Parathyroid adenoma (tissue), 2 donors: ENCODE results near the gene PEPD.
A peak's percentile ranks its signal among the peaks of the same experiment; 100 is the strongest.

ENCODE experiments used
- H2AFZ ChIP-seq: fragments of 300-600 bp; sonication (generic); one replicate; pipeline ENCODE4 v1.7.0; 2017; ENCODE audit warnings: antibody characterized with exemption, mild to moderate bottlenecking
- H3K27ac ChIP-seq: fragments of 300-600 bp; sonication (generic); one replicate; pipeline ENCODE4 v1.7.0; 2017
- H3K27me3 ChIP-seq: fragments of 300-600 bp; sonication (generic); one replicate; pipeline ENCODE4 v1.7.0; 2017; ENCODE audit warnings: low read length; ENCODE audit not compliant: control insufficient read depth, insufficient read depth
- H3K36me3 ChIP-seq: fragments of 300-600 bp; sonication (generic); one replicate; pipeline ENCODE4 v1.7.0; 2017; ENCODE audit warnings: low read length; ENCODE audit not compliant: control insufficient read depth, insufficient read depth
- H3K4me1 ChIP-seq: fragments of 300-600 bp; sonication (generic); one replicate; pipeline ENCODE4 v1.7.0; 2017; ENCODE audit warnings: control low read depth
- H3K4me2 ChIP-seq: fragments of 300-600 bp; sonication (generic); one replicate; pipeline ENCODE4 v1.7.0; 2017; ENCODE audit warnings: low read length
- H3K4me3 ChIP-seq: fragments of 300-600 bp; sonication (generic); one replicate; pipeline ENCODE4 v1.7.0; 2017; ENCODE audit warnings: low read depth, low read length
- H3K79me2 ChIP-seq: fragments of 300-600 bp; sonication (generic); one replicate; pipeline ENCODE4 v1.7.0; 2017; ENCODE audit warnings: control low read depth
- H3K9ac ChIP-seq: fragments of 300-600 bp; sonication (generic); one replicate; pipeline ENCODE4 v1.7.0; 2017; ENCODE audit warnings: mild to moderate bottlenecking
- H3K9me3 ChIP-seq: fragments of 300-600 bp; sonication (generic); one replicate; pipeline ENCODE4 v1.7.0; 2017; ENCODE audit warnings: low read length; ENCODE audit not compliant: control insufficient read depth
- CTCF ChIP-seq: fragments of 300-600 bp; sonication (generic); IDR thresholded peaks from one replicate; pipeline ENCODE4 v1.7.0; 2017; ENCODE audit warnings: antibody characterized with exemption, mild to moderate bottlenecking
- donor health status: primary hyperparathyroidism.

PEPD gene

GRCh38 chr19:33381101-33381500 lies 140.5 kb downstream of the PEPD start:
- H3K4me2 ChIP-seq = no peak overlapping the region
- H3K27ac ChIP-seq = no peak overlapping the region
- H3K27me3 ChIP-seq = no peaks in the 10 kb centered on the region
- no peak overlapping the region for H2AFZ ChIP-seq
- TF ChIP-seq CTCF = no peak
- no peaks in the 10 kb centered on the region for H3K36me3 ChIP-seq
- H3K9me3 ChIP-seq = no peaks in the 10 kb centered on the region
- peaks cover 20% of the 10 kb centered on the region for H3K79me2 ChIP-seq
- no peak overlapping the region for H3K9ac ChIP-seq
- H3K4me3 ChIP-seq = no peak overlapping the region
- no peaks in the 10 kb centered on the region for H3K4me1 ChIP-seq

DNA sequence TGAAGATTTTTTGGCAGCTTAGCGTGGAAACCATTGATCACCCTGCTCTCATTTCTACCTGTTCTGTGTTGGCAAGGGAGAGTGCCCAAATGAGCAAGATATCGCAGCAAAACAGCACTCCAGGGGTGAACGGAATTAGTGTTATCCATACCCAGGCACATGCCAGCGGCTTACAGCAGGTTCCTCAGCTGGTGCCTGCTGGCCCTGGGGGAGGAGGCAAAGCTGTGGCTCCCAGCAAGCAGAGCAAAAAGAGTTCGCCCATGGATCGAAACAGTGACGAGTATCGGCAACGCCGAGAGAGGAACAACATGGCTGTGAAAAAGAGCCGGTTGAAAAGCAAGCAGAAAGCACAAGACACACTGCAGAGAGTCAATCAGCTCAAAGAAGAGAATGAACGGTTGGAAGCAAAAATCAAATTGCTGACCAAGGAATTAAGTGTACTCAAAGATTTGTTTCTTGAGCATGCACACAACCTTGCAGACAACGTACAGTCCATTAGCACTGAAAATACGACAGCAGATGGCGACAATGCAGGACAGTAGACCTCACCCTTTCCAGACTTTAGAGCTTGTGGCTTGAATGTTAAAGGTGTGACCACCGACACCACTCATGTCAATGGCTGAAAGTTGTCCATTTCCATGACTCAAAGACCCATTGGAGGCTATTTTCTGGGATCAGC lies 142.3 kb downstream of the PEPD start:
- no peaks in the 10 kb centered on the region for H3K36me3 ChIP-seq
- no peaks in the 10 kb centered on the region for H3K27me3 ChIP-seq
- peaks cover 34% of the 10 kb centered on the region for H3K79me2 ChIP-seq
- no peak overlapping the region for H3K4me2 ChIP-seq
- no peak for TF ChIP-seq CTCF
- H3K4me1 ChIP-seq = peaks cover 10% of the 10 kb centered on the region
- no peak overlapping the region for H2AFZ ChIP-seq
- H3K27ac ChIP-seq = no peak overlapping the region
- no peaks in the 10 kb centered on the region for H3K9me3 ChIP-seq
- no peak overlapping the region for H3K9ac ChIP-seq
- H3K4me3 ChIP-seq = no peak overlapping the region

- H2AFZ ChIP-seq = no peak overlapping the region
- no peak overlapping the region for H3K27ac ChIP-seq
- no peak overlapping the region for H3K4me2 ChIP-seq
- no peak overlapping the region for H3K4me3 ChIP-seq
- H3K9me3 ChIP-seq = no peaks in the 10 kb centered on the region
- H3K79me2 ChIP-seq = peaks cover 29% of the 10 kb centered on the region
- no peaks in the 10 kb centered on the region for H3K36me3 ChIP-seq
- no peak for TF ChIP-seq CTCF
- no peaks in the 10 kb centered on the region for H3K27me3 ChIP-seq
- peaks cover 10% of the 10 kb centered on the region for H3K4me1 ChIP-seq
- H3K9ac ChIP-seq = no peak overlapping the region
These were observed 143.8 kb downstream of the PEPD start for GRCh38 chr19:33377586-33378475.

DNA sequence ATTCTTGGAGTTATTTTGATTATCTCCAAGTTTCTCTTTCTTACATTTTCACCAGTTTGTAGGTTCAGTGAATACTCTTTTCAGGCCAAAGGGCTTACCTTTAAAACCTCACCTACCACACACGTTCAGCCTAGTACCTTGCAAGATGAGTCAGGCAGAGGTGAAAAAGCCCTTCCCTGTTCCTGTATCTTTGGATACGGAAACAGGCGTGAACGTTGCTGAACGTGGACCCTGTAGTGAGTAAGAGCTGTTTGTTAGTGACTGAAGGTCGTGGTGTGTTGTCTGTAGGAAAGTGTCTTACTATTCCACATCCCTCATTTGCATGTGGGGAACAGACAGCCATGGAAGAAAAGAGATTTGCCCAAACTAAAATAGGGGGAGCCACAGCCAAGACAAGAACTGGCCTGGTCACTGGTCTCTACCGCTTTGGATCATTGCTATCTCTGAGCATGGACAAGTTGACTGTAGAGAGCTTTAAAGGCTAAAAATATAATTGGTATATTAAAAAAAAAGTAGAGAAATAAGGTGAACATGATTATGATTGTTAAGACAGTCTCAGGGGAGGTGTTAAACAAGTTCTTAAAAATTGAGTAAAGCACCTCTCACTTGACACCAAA lies 144.5 kb downstream of the PEPD start:
- Histone ChIP-seq H3K9ac (no peak overlapping the region), H3K4me3 (no peak overlapping the region), H3K27me3 (no peaks in the 10 kb centered on the region), H3K36me3 (no peaks in the 10 kb centered on the region), H3K9me3 (no peaks in the 10 kb centered on the region), H3K4me1 (peaks cover 10% of the 10 kb centered on the region), H3K27ac (peak overlapping the region; percentile 7), H3K4me2 (no peak overlapping the region), H3K79me2 (peaks cover 29% of the 10 kb centered on the region), H2AFZ (no peak overlapping the region)
- no peak for TF ChIP-seq CTCF
